HG03342 (cell line): ENCODE measurements around the gene NUF2.

ENCODE experiments used
- ATAC-seq: cut with Tn5 transposase; IDR thresholded peaks from one replicate; pipeline ENCODE4 v1.9.1; 2021; ENCODE audit warnings: mild to moderate bottlenecking, moderate library complexity; ENCODE audit not compliant: unreplicated experiment

Gene NUF2

GRCh38 chr1:163399976-163400601, 78.3 kb downstream of the NUF2 start:
- no peak for ATAC-seq

- ATAC-seq, result no peak
These were observed 79.5 kb downstream of the NUF2 start for GRCh38 chr1:163401211-163401610.
